BLaER1 treated with 17β-estradiol and CSF1 and Interleukin-3, amounts not matched to agents 10 nM and 100 nM (cell line): Measurements from ENCODE around the gene SYNRG.

ENCODE experiments used
- H3K27ac ChIP-seq, 11 experiments: shearing (Covaris generic); formaldehyde crosslinking; 2 replicates each; pipeline ENCODE4 v1.8.1; 2022
- H3K27me3 ChIP-seq, 11 experiments: shearing (Covaris generic); formaldehyde crosslinking; 2 replicates each; pipeline ENCODE4 v1.8.1; 2022
- H3K36me3 ChIP-seq, 11 experiments: shearing (Covaris generic); formaldehyde crosslinking; 2 replicates each; pipeline ENCODE4 v1.8.1; 2022
- H3K4me1 ChIP-seq, 10 experiments: shearing (Covaris generic); formaldehyde crosslinking; 2 replicates each; pipeline ENCODE4 v1.8.1; 2022
- H3K4me2 ChIP-seq, 11 experiments: shearing (Covaris generic); formaldehyde crosslinking; 2 replicates each; pipeline ENCODE4 v1.8.1; 2022
- H3K4me3 ChIP-seq, 10 experiments: shearing (Covaris generic); formaldehyde crosslinking; 2 replicates each; pipeline ENCODE4 v1.8.1; 2022
- H3K9ac ChIP-seq, 11 experiments: shearing (Covaris generic); formaldehyde crosslinking; 2 replicates each; pipeline ENCODE4 v1.8.1; 2022
- H3K9me3 ChIP-seq, 11 experiments: shearing (Covaris generic); formaldehyde crosslinking; replicated peaks in 1 of 11; 2 replicates each; pipeline ENCODE4 v1.8.1; 2022
- H4K20me1 ChIP-seq, 11 experiments: shearing (Covaris generic); formaldehyde crosslinking; 2 replicates each; pipeline ENCODE4 v1.8.1; 2022
- Cebpa-rat ChIP-seq, 11 experiments: shearing (Covaris generic); IDR thresholded peaks; 2 replicates each; pipeline ENCODE4 v1.8.1; 2022

Gene SYNRG

DNA sequence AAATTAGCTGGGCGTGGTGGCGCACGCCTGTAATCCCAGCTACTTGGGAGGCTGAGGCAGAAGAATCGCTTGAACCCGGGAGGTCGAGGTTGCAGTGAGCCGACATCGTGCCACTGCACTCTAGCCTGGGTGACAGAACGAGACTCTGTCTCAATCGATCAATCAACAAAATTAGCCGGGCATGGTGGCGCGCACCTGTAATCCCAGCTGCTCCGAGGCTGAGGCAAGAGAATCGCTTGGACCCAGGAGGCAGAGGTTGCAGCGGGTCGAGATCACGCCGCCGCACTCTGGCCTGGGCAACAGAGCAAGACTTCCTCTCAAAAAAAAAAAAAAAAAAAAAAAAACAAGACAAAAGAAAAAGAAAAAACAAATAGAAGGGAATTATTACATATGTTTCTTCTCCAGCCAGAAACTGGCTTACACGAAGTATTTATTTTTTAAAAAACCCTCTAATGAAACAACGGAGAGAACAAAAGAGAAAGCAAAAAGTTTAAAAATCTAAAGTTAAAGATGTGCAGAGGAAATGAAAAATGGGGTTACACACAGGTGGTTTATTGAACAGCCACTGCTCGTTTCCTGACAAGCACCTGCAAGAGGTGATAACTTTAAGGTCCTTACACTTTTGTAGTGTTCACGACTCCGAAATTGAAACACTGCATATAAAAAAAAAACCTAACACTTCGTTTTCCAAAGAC is 1.4 kb downstream of the SYNRG start:
- TF ChIP-seq Cebpa-rat (IDR thresholded peaks at IDR 0.05), result 0 out of 22 replicates have a peak, but pooled peaks of 1 of the 11 experiments have one; percentile 28
- H3K36me3 ChIP-seq, result peaks cover 25 to 45% (median 39%) of the 10 kb centered on the region in 11 experiments
- H3K4me3 ChIP-seq, result peak overlapping the region; percentile 76 to 98 (median 90)
- peaks cover 28 to 51% (median 33%) of the 10 kb centered on the region in 10 experiments for H3K4me1 ChIP-seq
- H3K4me2 ChIP-seq, result peak overlapping the region; percentile 82 to 100 (median 92)
- H3K27ac ChIP-seq, result peak overlapping the region; percentile 91 to 99 (median 96); a peak in 21 of 22 replicates
- peaks cover 0 to 25% (median 18%) of the 10 kb centered on the region in 11 experiments; a peak in 19 of 22 replicates for H3K9me3 ChIP-seq
- peaks cover 0 to 50% (median 2%) of the 10 kb centered on the region in 11 experiments; a peak in 11 of 22 replicates for H4K20me1 ChIP-seq
- H3K27me3 ChIP-seq, result no peaks in the 10 kb centered on the region
- peak overlapping the region; percentile 93 to 98 (median 96) for H3K9ac ChIP-seq

DNA sequence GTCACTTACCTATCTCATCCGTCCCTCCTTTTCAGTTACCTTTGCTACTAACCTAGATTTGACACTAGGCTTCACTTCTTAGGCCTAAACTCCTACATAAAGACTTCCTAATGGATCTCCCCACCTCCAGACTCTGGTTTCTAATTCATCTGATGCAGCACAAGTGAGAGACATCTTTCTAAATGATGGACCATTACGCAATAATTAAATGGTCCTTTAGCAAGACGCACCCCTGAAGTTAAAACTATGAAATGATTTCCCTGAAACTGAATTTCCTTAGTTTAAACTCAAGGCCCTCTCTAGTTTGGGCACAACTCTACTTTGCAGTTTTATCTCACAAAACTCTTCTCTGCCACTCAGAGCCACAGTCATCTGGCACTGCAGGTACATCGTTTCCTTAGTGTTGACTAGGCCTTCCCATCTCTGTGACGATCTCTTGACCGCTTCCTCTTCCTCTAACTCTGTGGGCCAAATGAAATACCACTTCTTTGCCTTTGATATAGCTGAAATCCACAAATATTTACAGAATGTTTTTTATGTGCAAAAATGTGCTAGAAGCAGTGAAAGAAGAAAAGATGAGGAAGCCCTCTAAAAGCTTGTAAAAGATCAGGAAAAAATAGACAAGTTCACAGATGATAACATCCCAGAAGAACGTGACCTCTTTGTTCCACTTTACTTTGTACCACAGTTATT is 3.3 kb downstream of the SYNRG start:
- Histone ChIP-seq H4K20me1 (peaks cover 0 to 69% (median 6%) of the 10 kb centered on the region in 11 experiments; a peak in 14 of 22 replicates), H3K9me3 (peaks cover 0 to 26% (median 18%) of the 10 kb centered on the region in 11 experiments; a peak in 19 of 22 replicates), H3K27me3 (no peaks in the 10 kb centered on the region), H3K36me3 (peaks cover 21 to 51% (median 41%) of the 10 kb centered on the region in 11 experiments; a peak in 21 of 22 replicates), H3K4me1 (peaks cover 28 to 54% (median 33%) of the 10 kb centered on the region in 10 experiments), H3K27ac (peak overlapping the region in 4 of 11 experiments; percentile 2 to 33 (median 14); a peak in 6 of 22 replicates), H3K9ac (no peak overlapping the region), H3K4me2 (peak overlapping the region; percentile 27 to 100 (median 91)), H3K4me3 (no peak overlapping the region)
- peak in 8 of 11 experiments; percentile 60 to 93 (median 80); a peak in 14 of 22 replicates for TF ChIP-seq Cebpa-rat (IDR thresholded peaks at IDR 0.05)

DNA sequence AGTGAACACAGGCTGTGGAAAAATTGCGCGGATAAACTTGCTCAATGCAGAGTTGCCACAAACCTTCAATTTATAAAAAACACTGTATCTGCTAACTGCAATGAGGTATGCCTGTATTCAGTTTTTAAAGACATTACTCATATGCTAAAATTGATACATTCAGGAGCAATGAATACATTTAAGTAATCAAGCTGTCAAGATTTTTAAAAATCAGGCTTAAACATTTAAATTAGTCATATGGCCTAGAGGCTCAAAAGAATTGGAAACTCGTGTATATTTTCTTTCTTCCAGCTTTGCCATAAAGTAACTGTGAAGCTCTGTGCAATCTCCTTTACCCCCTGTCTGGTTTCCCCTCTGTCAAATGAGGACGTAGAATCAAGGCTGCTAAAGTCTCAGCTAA is 4.1 kb downstream of the SYNRG start:
- peaks cover 26 to 48% (median 29%) of the 10 kb centered on the region in 10 experiments for H3K4me1 ChIP-seq
- 0 out of 22 replicates have a peak overlapping the region, but pooled peaks of 1 of the 11 experiments have one; percentile 91 for H3K4me2 ChIP-seq
- peaks cover 0 to 77% (median 8%) of the 10 kb centered on the region in 11 experiments; a peak in 14 of 22 replicates for H4K20me1 ChIP-seq
- H3K27me3 ChIP-seq, result no peaks in the 10 kb centered on the region
- no peak overlapping the region; a peak in 1 of 22 replicates for H3K27ac ChIP-seq
- H3K9me3 ChIP-seq, result peaks cover 0 to 26% (median 18%) of the 10 kb centered on the region in 11 experiments; a peak in 19 of 22 replicates
- H3K36me3 ChIP-seq, result peaks cover 30 to 59% (median 49%) of the 10 kb centered on the region in 11 experiments; a peak in 21 of 22 replicates
- TF ChIP-seq Cebpa-rat (IDR thresholded peaks at IDR 0.05), result no peak
- no peak overlapping the region for H3K9ac ChIP-seq
- no peak overlapping the region for H3K4me3 ChIP-seq

DNA sequence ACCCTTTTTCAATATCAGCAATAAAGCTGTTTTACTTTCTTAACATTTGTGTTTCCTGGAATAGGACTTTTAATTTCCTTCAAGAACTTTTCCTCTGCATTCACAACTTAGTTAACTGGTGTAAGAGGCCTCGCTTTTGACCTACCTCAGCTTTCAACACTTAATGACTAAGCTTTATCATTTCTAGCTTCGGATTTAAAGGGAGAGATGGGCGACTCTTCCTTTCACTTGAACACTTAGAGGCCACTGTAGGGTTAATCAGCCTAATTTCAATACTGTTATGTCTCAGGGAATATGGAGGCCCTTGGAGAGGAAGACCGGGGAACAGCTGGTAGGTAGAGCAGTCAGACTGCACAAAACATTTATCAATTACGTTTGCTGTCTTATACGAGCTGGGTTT is 4.7 kb downstream of the SYNRG start:
- no peak for TF ChIP-seq Cebpa-rat (IDR thresholded peaks at IDR 0.05)
- peaks cover 0 to 83% (median 11%) of the 10 kb centered on the region in 11 experiments; a peak in 14 of 22 replicates for H4K20me1 ChIP-seq

DNA sequence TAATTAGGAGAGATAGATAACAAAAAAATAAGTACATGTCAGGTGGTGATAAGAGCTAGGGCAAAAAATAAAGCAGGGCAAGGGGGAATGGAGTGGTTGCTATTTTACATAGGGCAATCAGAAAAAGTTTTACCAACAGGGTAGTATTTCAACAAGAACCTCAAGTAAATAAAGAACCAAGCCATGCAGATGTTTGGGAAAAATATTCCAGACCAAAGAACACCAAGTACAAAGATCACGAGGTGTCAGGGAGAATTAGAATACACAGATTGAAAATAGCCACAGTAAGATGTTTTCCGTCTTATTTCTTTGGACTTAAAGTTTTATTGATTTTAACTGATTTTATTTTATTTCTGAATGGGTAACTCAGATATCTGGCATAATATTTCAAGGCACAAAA is 11.1 kb downstream of the SYNRG start:
- Histone ChIP-seq H3K9me3 (peaks cover 0 to 5% (median 0%) of the 10 kb centered on the region in 11 experiments; a peak in 5 of 22 replicates), H4K20me1 (peaks cover 0 to 93% (median 17%) of the 10 kb centered on the region in 11 experiments; a peak in 15 of 22 replicates), H3K4me1 (peaks cover 0 to 10% (median 0%) of the 10 kb centered on the region in 10 experiments; a peak in 4 of 20 replicates), H3K4me3 (no peak overlapping the region), H3K9ac (no peak overlapping the region), H3K27ac (no peak overlapping the region), H3K36me3 (peaks cover 76 to 96% (median 84%) of the 10 kb centered on the region in 11 experiments), H3K27me3 (no peaks in the 10 kb centered on the region), H3K4me2 (no peak overlapping the region)
- no peak for TF ChIP-seq Cebpa-rat (IDR thresholded peaks at IDR 0.05)

More for the DNA sequence above, 4.7 kb downstream of the SYNRG start:
- H3K9ac ChIP-seq, result no peak overlapping the region
- H3K4me1 ChIP-seq, result peaks cover 21 to 43% (median 24%) of the 10 kb centered on the region in 10 experiments
- H3K4me2 ChIP-seq, result no peak overlapping the region
- peaks cover 0 to 26% (median 18%) of the 10 kb centered on the region in 11 experiments; a peak in 19 of 22 replicates for H3K9me3 ChIP-seq
- no peaks in the 10 kb centered on the region for H3K27me3 ChIP-seq
- H3K36me3 ChIP-seq, result peaks cover 35 to 65% (median 53%) of the 10 kb centered on the region in 11 experiments
- no peak overlapping the region for H3K4me3 ChIP-seq
- H3K27ac ChIP-seq, result no peak overlapping the region

GRCh38 chr17:37592291-37592690 is 16.9 kb downstream of the SYNRG start:
- Histone ChIP-seq H3K27me3 (no peaks in the 10 kb centered on the region), H3K4me3 (no peak overlapping the region), H3K27ac (no peak overlapping the region), H3K4me1 (no peaks in the 10 kb centered on the region), H4K20me1 (peaks cover 13 to 93% (median 37%) of the 10 kb centered on the region in 11 experiments; a peak in 18 of 22 replicates), H3K9me3 (no peaks in the 10 kb centered on the region), H3K4me2 (no peak overlapping the region), H3K9ac (no peak overlapping the region), H3K36me3 (peaks cover 85 to 96% (median 90%) of the 10 kb centered on the region in 11 experiments)
- TF ChIP-seq Cebpa-rat (IDR thresholded peaks at IDR 0.05), result no peak

DNA sequence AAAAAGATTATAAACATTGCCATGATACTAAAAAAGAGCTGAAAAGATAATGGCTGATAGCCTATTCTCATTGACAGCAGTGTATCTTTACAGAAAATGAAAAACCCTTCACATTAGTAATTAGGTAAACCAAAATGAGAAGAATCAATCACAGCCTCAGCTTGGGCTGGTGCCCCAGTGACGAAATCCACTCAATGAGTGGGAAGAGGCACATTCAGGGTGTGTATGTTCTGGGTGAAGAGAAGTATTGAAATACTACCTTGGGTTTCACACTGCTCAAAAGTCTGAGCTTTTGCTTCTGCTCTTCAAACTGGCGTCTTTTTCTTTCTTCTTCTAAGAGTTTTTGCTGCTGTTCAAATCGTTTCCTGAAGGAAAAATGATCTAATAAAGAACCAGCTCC is 24.2 kb downstream of the SYNRG start:
- no peak overlapping the region for H3K4me2 ChIP-seq
- no peak overlapping the region for H3K4me3 ChIP-seq
- no peaks in the 10 kb centered on the region for H3K9me3 ChIP-seq
- no peak overlapping the region for H3K27ac ChIP-seq
- no peak overlapping the region for H3K9ac ChIP-seq
- H3K27me3 ChIP-seq, result no peaks in the 10 kb centered on the region
- TF ChIP-seq Cebpa-rat (IDR thresholded peaks at IDR 0.05), result no peak
- H4K20me1 ChIP-seq, result peaks cover 0 to 45% (median 27%) of the 10 kb centered on the region in 11 experiments; a peak in 13 of 22 replicates
- peaks cover 92 to 100% (median 96%) of the 10 kb centered on the region in 11 experiments for H3K36me3 ChIP-seq
- H3K4me1 ChIP-seq, result no peaks in the 10 kb centered on the region

DNA sequence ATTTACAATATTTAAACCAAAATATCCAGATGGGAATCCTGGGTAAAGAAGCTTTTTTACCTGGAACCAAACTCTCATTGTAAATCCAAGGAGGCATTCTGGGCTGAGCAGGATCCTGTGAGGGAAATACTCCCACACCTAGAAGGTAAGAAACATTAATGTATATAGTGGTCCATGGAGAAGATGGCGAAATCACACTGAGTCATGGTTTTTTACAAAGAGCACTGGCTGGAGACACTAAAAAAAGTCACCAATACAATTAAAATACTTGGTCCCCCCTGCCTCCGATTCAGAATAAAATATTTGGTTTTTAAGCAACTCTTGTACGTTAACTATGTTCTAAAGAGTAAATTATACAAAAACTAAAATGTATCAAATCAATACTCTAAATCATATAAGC is 32.9 kb downstream of the SYNRG start:
- peaks cover 92 to 100% (median 98%) of the 10 kb centered on the region in 11 experiments for H3K36me3 ChIP-seq
- H3K9me3 ChIP-seq, result peaks cover 18 to 23% (median 21%) of the 10 kb centered on the region in 11 experiments
- no peak overlapping the region for H3K4me2 ChIP-seq
- H3K27me3 ChIP-seq, result no peaks in the 10 kb centered on the region
- peaks cover 0 to 19% (median 0%) of the 10 kb centered on the region in 11 experiments; a peak in 2 of 22 replicates for H4K20me1 ChIP-seq
- H3K4me3 ChIP-seq, result no peak overlapping the region
- no peaks in the 10 kb centered on the region for H3K4me1 ChIP-seq
- H3K9ac ChIP-seq, result no peak overlapping the region
- no peak overlapping the region for H3K27ac ChIP-seq
- no peak for TF ChIP-seq Cebpa-rat (IDR thresholded peaks at IDR 0.05)
